Activated CD4-positive, CD25-positive, alpha-beta regulatory T cell treated with anti-CD3 and anti-CD28 coated beads, Interleukin-2, amount 50 U/mL, for 72 hours (primary cell): Measurements from ENCODE around the gene ACER2.

Experiments used
- DNase-seq: peaks from one replicate; pipeline ENCODE4 v3.0.0; 2021

The ACER2 gene

DNA sequence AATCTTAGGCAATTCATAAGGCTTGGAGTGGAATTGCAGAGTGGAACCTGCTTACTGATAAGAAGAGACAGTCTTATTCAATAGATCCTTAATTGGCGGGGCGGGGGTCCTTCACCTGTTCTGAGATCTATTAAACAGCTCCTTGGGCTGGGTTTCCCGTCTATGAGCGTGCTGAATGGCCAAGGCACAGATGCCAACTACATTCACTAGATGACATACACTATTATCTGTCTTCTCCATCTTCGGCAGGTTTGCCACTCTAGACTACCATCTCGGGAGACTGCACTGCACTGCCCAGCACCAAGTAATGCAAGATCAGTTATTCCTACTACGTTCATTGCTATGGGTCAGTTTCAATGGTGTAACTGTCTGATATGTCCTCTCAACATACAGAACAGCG lies 81.5 kb downstream of the ACER2 start:
- DNase-seq, result no peak

DNA sequence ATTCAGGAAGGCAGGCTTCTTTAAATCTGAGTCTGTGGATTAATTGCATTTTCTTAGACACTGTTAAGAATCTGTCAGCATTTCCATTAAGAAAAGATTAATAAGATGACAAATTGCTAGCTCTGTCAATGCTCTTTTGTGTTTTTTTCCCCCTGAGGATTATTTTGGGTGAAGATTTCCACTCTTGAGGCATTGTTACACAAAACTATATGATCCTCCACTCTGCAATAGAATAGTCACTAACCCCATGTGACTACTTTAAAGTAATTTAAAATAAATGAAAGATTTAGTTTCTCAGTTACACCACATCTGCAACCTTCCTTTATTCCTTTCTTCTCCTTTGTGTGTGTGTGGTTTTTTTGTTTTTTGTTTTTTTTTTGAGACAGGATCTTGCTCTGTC lies 82.0 kb downstream of the ACER2 start:
- DNase-seq, result no peak

DNA sequence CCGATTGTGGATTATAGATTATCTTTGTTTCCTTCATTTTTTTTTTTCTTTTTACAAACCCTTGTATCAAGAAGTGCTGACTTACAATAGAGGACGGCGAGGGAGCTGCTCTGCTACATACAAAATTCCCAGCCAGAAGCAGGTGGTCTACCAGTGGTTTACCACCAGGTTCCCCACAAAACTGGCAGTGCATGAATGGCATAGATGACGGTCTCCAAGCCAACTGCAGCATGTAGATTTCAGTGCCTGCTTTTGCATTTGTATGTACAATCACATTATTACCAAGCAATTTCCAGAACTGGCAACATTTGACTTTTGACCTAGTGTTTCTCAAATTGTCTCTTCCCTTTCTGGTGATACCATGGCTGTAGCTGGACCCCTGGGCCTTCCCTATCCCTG lies 84.0 kb downstream of the ACER2 start:
- no peak for DNase-seq

DNA sequence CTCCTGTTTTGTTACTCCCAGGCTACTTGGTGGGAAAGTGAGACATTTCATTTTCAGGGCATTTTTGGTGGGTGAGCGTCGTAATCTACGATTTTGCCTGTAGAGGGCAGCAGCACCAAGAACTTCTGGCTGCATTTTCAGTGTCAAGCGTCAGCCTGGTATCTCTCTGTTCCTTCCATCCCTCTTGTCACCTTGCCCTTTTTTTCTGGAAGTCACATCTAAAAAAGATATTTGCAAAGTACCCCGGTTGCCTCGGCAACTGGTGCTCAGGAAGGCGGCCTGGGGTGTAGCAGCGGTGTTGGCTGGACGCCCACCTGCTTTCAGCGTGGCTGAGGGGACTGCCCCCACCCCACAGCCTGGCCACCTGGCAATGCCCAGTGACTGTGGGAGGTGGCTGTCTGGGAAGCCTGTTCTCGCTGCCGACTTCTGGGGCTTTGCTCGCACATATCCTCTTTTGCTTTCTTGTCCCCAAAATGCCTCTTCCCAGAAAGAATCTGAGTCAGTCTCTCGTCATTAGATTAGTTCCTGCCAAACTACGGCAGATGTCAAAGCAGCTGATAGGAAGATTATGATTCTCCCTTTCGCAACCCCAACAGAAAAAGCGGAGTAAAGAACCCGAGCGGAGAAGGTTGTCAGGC lies 84.5 kb downstream of the ACER2 start:
- peak; percentile 36 for DNase-seq

DNA sequence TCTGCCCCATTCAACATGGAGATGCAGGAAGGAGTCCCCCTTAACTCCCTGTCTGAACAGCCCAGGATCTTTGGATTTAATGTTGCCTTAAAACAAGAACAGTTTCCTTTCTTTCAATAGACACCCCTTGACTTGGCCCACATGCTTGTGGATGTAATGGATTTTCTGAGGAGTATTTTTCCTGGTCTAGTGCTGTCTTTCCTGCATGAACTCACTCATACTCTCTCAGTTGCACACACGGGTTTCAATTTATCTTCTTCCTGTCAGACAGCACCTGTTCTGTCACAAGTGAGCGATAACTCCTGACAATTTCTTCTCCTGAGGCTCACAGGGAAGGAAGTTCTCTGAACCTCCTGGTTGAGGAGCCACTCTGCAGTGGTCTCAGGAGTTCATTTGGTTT lies 85.1 kb downstream of the ACER2 start:
- DNase-seq, result no peak

DNA sequence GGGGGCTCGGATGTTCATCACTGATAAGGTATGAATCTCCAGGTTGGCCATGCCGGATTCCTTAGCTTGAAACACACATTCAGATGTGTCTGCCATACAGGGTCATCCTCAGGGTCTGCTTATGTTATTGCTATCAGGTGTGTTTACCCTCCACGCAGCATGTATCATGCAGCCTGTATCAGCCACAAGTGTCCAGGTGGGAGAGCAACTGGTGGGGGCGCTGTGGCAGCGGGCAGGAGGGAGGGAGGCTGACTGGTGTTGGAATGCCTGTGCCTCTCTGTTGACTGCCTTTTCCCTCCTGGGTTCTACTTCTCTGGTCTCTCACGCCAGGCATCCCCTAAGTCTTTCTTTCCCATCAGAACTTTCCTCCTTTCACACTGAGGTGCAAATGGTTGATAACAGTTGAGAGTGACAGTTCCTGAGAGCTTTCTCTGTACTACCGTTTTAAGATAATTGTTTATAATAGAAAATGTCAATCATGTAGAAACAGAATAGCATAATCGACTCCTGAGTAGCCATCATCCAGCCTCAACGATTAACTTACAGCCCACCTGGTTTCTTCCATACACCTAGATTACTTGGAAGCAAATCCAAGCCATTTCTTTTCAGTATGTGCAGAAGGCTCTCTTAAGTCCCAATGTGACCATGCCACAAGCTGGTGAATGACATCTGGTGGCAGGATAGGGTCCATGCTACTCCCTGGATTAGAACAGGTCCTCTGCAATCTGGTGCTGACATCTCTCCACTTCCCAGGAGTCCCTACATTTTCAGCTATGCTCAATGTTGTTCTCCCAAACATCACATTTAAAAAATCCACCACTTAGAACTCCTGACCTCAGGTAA lies 86.6 kb downstream of the ACER2 start:
- no peak for DNase-seq

DNA sequence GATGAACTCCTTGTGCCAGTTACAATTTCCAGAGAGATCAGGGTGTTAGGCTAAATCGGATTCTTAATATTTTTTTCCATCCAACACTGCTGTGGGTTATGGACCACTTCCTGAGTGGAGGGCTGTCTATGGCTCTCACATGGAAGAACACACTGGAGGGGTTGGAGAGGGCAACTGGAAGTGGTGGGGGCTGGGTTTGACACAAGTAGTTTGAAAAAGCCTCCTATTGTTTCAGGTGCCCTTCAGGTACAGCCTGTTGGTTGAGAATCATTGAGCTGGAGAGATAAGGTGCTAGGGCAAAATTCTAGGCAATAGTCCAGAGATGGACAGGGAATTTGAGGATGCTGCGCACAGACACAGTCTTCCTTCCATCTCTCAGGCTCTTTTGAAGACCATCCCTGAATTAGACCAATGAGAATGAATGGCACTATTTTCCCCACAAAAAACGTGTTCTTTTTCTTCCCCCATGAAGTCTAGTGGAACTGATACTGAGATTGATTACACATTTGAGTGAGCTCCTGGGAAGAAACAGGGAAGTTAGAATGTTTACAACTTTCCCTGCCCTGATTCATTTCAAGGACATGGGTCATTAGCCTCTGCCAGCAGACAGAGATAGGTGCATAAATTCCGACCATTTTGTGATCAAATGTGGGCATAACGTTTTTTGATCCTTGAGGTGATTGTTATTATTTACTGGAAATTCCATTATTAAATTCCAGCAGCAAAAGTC lies 87.7 kb downstream of the ACER2 start:
- no peak for DNase-seq

DNA sequence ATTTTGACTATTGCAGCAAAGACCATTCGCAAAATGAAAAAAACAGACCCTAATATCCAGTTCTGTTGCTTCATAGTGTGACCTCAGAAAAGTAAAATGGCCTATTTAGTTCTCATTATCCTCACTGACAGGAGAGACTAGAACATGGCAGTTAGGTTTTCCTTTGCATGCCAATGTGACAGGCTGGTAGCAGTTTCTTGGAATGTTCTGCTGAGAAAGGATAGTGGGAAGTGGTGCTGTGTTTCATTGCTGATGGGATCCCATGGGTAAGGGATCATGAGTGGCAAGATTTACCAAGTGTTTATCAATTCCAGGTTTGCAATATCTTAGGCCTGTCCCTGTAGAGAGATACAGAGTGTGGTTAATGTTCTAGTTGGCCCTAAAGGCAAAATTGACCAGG lies 88.5 kb downstream of the ACER2 start:
- DNase-seq, result no peak

DNA sequence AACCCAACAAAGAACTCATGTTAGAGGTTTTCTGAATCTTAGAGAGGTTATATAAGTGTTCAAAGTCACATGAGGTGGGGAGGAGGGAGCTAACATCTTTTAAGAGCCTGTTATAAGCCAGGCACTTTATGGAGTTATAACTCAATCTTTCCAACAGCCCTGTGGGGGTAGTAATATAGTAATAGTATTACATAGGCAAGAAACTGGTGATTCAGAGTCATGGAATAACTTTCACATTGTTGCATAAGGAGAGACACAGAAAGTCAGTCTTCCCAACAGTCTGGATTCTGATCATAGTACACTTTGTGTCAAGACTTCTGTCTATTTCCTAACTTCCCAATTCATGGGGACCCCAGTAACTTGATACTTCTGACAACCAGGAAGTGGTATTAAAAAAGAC lies 89.2 kb downstream of the ACER2 start:
- no peak for DNase-seq
